ENCODE results near the gene RFTN1.

- TF ChIP-seq CTCF (IDR thresholded peaks at IDR 0.05) (no peak), POLR2A (IDR thresholded peaks at IDR 0.05) (no peak)
These were observed 155.2 kb downstream of the RFTN1 start for GRCh38 chr3:16358336-16358735.

All from ovary (tissue), 3 donors.